Measurements from ENCODE around the gene COX14.
"Not testable (repeated sequence)": the region's sequence is repeated elsewhere in the genome, so short reads cannot be mapped to it uniquely, and the experiment has no call there.

Gene COX14

GRCh38 chr12:50082644-50083043 is 29.4 kb upstream of the COX14 start:
- H2AFZ ChIP-seq (ENCODE audit: insufficient read depth, low read length, poor library complexity) = no peak overlapping the region
- no peak overlapping the region for H3K4ac ChIP-seq (ENCODE audit: low read depth, low read length)
- H3K79me2 ChIP-seq (ENCODE audit: control insufficient read depth, insufficient read depth, low read length, poor library complexity) = no peaks in the 10 kb centered on the region
- H4K8ac ChIP-seq (ENCODE audit: low read depth, low read length) = no peak overlapping the region
- H2BK5ac ChIP-seq (ENCODE audit: low read depth, low read length, poor library complexity) = no peak overlapping the region
- peaks cover 2 to 6% of the 10 kb centered on the region in 2 experiments for H3K4me1 ChIP-seq (ENCODE audit: control insufficient read depth in 1 of 2, insufficient read depth in 2 of 2, low read length in 2 of 2)
- no peak overlapping the region for H3K27ac ChIP-seq (ENCODE audit: low read depth, low read length)
- WGBS (ENCODE audit: extremely low coverage, insufficient coverage, insufficient read length) = no CpG with 5 or more reads among the region's 7 CpGs
- H3K79me1 ChIP-seq (ENCODE audit: low read length) = peaks cover 2% of the 10 kb centered on the region
- no peak overlapping the region for H4K12ac ChIP-seq (ENCODE audit: low read depth, low read length)
- no peak overlapping the region for H3K23ac ChIP-seq (ENCODE audit: low read length)
- peaks cover 2% of the 10 kb centered on the region for H3K9me3 ChIP-seq (ENCODE audit: insufficient read depth, low read depth, low read length)
- no peaks in the 10 kb centered on the region for H3K27me3 ChIP-seq (ENCODE audit: insufficient read depth, low read length)
- no peak overlapping the region for H2BK12ac ChIP-seq (ENCODE audit: low read length)
- no peak overlapping the region for H2BK120ac ChIP-seq (ENCODE audit: insufficient read depth, low read length, poor library complexity)
- no peak overlapping the region for H3K9ac ChIP-seq (ENCODE audit: low read length)
- H2AK5ac ChIP-seq (ENCODE audit: low read length) = no peak overlapping the region
- H3K18ac ChIP-seq (ENCODE audit: low read length) = no peak overlapping the region
- no peak overlapping the region for H3K4me3 ChIP-seq (ENCODE audit: low read depth, low read length)
- no peak overlapping the region for H3K4me2 ChIP-seq (ENCODE audit: low read length)
- H3K14ac ChIP-seq (ENCODE audit: low read length) = no peak overlapping the region
- H3K36me3 ChIP-seq (ENCODE audit: control insufficient read depth in 1 of 2, insufficient read depth in 2 of 2, low read length in 2 of 2) = peaks cover 6 to 13% of the 10 kb centered on the region in 2 experiments
- H4K91ac ChIP-seq (ENCODE audit: low read depth, low read length) = no peak overlapping the region
- no peak for DNase-seq

- H3K23ac ChIP-seq (ENCODE audit: low read length) = no peak overlapping the region
- H2BK120ac ChIP-seq (ENCODE audit: insufficient read depth, low read length, poor library complexity) = no peak overlapping the region
- no peaks in the 10 kb centered on the region for H3K79me2 ChIP-seq (ENCODE audit: control insufficient read depth, insufficient read depth, low read length, poor library complexity)
- H3K79me1 ChIP-seq (ENCODE audit: low read length) = peaks cover 2% of the 10 kb centered on the region
- no peak overlapping the region for H2AFZ ChIP-seq (ENCODE audit: insufficient read depth, low read length, poor library complexity)
- no peak overlapping the region for H4K8ac ChIP-seq (ENCODE audit: low read depth, low read length)
- H3K9me3 ChIP-seq (ENCODE audit: insufficient read depth, low read depth, low read length) = peaks cover 2% of the 10 kb centered on the region
- H2AK5ac ChIP-seq (ENCODE audit: low read length) = no peak overlapping the region
- no peak overlapping the region for H2BK5ac ChIP-seq (ENCODE audit: low read depth, low read length, poor library complexity)
- no peak overlapping the region for H2BK12ac ChIP-seq (ENCODE audit: low read length)
- H4K12ac ChIP-seq (ENCODE audit: low read depth, low read length) = no peak overlapping the region
- H3K4me1 ChIP-seq (ENCODE audit: control insufficient read depth in 1 of 2, insufficient read depth in 2 of 2, low read length in 2 of 2) = peaks cover 2 to 6% of the 10 kb centered on the region in 2 experiments
- no peak overlapping the region for H3K4me2 ChIP-seq (ENCODE audit: low read length)
- no peak for DNase-seq
- H4K91ac ChIP-seq (ENCODE audit: low read depth, low read length) = no peak overlapping the region
- no peaks in the 10 kb centered on the region for H3K27me3 ChIP-seq (ENCODE audit: insufficient read depth, low read length)
- H3K4me3 ChIP-seq (ENCODE audit: low read depth, low read length) = no peak overlapping the region
- H3K36me3 ChIP-seq (ENCODE audit: control insufficient read depth in 1 of 2, insufficient read depth in 2 of 2, low read length in 2 of 2) = peaks cover 6 to 17% of the 10 kb centered on the region in 2 experiments
- WGBS (ENCODE audit: extremely low coverage, insufficient coverage, insufficient read length) = no CpG with 5 or more reads among the region's 1 CpG
- no peak overlapping the region for H3K4ac ChIP-seq (ENCODE audit: low read depth, low read length)
- H3K27ac ChIP-seq (ENCODE audit: low read depth, low read length) = no peak overlapping the region
- H3K18ac ChIP-seq (ENCODE audit: low read length) = no peak overlapping the region
- H3K9ac ChIP-seq (ENCODE audit: low read length) = peak overlapping the region; percentile 23
- no peak overlapping the region for H3K14ac ChIP-seq (ENCODE audit: low read length)
Observed at GRCh38 chr12:50083301-50083700, 28.7 kb upstream of the COX14 start.

GRCh38 chr12:50084409-50084774 is 27.6 kb upstream of the COX14 start:
- no CpG with 5 or more reads among the region's 7 CpGs for WGBS (ENCODE audit: extremely low coverage, insufficient coverage, insufficient read length)
- H3K27ac ChIP-seq (ENCODE audit: low read depth, low read length); H2AFZ ChIP-seq (ENCODE audit: insufficient read depth, low read length, poor library complexity); H4K8ac ChIP-seq (ENCODE audit: low read depth, low read length); H3K4ac ChIP-seq (ENCODE audit: low read depth, low read length); H2BK120ac ChIP-seq (ENCODE audit: insufficient read depth, low read length, poor library complexity); H3K9me3 ChIP-seq (ENCODE audit: insufficient read depth, low read depth, low read length); DNase-seq; H3K14ac ChIP-seq (ENCODE audit: low read length); H3K79me1 ChIP-seq (ENCODE audit: low read length); H3K79me2 ChIP-seq (ENCODE audit: control insufficient read depth, insufficient read depth, low read length, poor library complexity); H4K91ac ChIP-seq (ENCODE audit: low read depth, low read length); H3K9ac ChIP-seq (ENCODE audit: low read length); H3K23ac ChIP-seq (ENCODE audit: low read length); H3K27me3 ChIP-seq (ENCODE audit: insufficient read depth, low read length); H2BK5ac ChIP-seq (ENCODE audit: low read depth, low read length, poor library complexity); H2AK5ac ChIP-seq (ENCODE audit: low read length); H2BK12ac ChIP-seq (ENCODE audit: low read length); H3K18ac ChIP-seq (ENCODE audit: low read length); H4K12ac ChIP-seq (ENCODE audit: low read depth, low read length); H3K4me1 ChIP-seq (ENCODE audit: control insufficient read depth in 1 of 2, insufficient read depth in 2 of 2, low read length in 2 of 2): not testable (repeated sequence)
- Histone ChIP-seq H3K4me3 (ENCODE audit: low read depth, low read length) (peak overlapping the region; percentile 85), H3K4me2 (ENCODE audit: low read length) (peak overlapping the region; percentile 51), H3K36me3 (ENCODE audit: control insufficient read depth in 1 of 2, insufficient read depth in 2 of 2, low read length in 2 of 2) (peaks cover 6 to 25% of the 10 kb centered on the region in 2 experiments)

- peaks cover 2 to 6% of the 10 kb centered on the region in 2 experiments for H3K4me1 ChIP-seq (ENCODE audit: control insufficient read depth in 1 of 2, insufficient read depth in 2 of 2, low read length in 2 of 2)
- no CpG with 5 or more reads among the region's 69 CpGs for WGBS (ENCODE audit: extremely low coverage, insufficient coverage, insufficient read length)
- peak within 1 kb of the TSS; percentile 96 for H4K8ac ChIP-seq (ENCODE audit: low read depth, low read length)
- H2BK120ac ChIP-seq (ENCODE audit: insufficient read depth, low read length, poor library complexity) = peak within 1 kb of the TSS; percentile 85
- peak within 1 kb of the TSS; percentile 93 for H3K27ac ChIP-seq (ENCODE audit: low read depth, low read length)
- H2AK5ac ChIP-seq (ENCODE audit: low read length) = peak within 1 kb of the TSS; percentile 57
- H2BK12ac ChIP-seq (ENCODE audit: low read length) = no peak within 1 kb of the TSS
- peak within 1 kb of the TSS; percentile 85 for H3K4me3 ChIP-seq (ENCODE audit: low read depth, low read length)
- peak within 1 kb of the TSS; percentile 89 for H3K9ac ChIP-seq (ENCODE audit: low read length)
- peak within 1 kb of the TSS; percentile 85 for H2BK5ac ChIP-seq (ENCODE audit: low read depth, low read length, poor library complexity)
- peak; percentile 72 to 78 for DNase-seq
- H3K27me3 ChIP-seq (ENCODE audit: insufficient read depth, low read length) = no peaks in the 10 kb centered on the region
- H3K23ac ChIP-seq (ENCODE audit: low read length) = no peak within 1 kb of the TSS
- peak within 1 kb of the TSS; percentile 93 for H2AFZ ChIP-seq (ENCODE audit: insufficient read depth, low read length, poor library complexity)
- peaks cover 2% of the 10 kb centered on the region for H3K79me1 ChIP-seq (ENCODE audit: low read length)
- peak within 1 kb of the TSS; percentile 80 for H3K4me2 ChIP-seq (ENCODE audit: low read length)
- no peaks in the 10 kb centered on the region for H3K79me2 ChIP-seq (ENCODE audit: control insufficient read depth, insufficient read depth, low read length, poor library complexity)
- H3K36me3 ChIP-seq (ENCODE audit: control insufficient read depth in 1 of 2, insufficient read depth in 2 of 2, low read length in 2 of 2) = peaks cover 9 to 29% of the 10 kb centered on the region in 2 experiments
- H4K91ac ChIP-seq (ENCODE audit: low read depth, low read length) = peak within 1 kb of the TSS; percentile 91
- peak within 1 kb of the TSS; percentile 84 for H3K18ac ChIP-seq (ENCODE audit: low read length)
- peak within 1 kb of the TSS; percentile 82 for H4K12ac ChIP-seq (ENCODE audit: low read depth, low read length)
- H3K4ac ChIP-seq (ENCODE audit: low read depth, low read length) = peak within 1 kb of the TSS; percentile 84
- H3K9me3 ChIP-seq (ENCODE audit: insufficient read depth, low read depth, low read length) = peaks cover 2% of the 10 kb centered on the region
- peak within 1 kb of the TSS; percentile 94 for H3K14ac ChIP-seq (ENCODE audit: low read length)
Observed at GRCh38 chr12:50084775-50085614, 27.0 kb upstream of the COX14 start, which contains the start of gene SMARCD1. Gene SMARCD1, plus strand, starts transcription at chr12:50085342. Its CDS starts 28 bp downstream, at chr12:50085370.
